Mononuclear cell (primary cell): ENCODE results near the gene TOMT. TPM values are rescaled to one million over a fixed set of nuclear protein-coding genes. Genes with fewer than 3 reads are reported as not detected.

Experiments used
- H3K27me3 ChIP-seq: 2 replicates; pipeline ENCODE4 v1.6.0; 2011; ENCODE audit warnings: low read length, control low read depth; ENCODE audit not compliant: insufficient read depth
- H3K4me1 ChIP-seq: 2 replicates; pipeline ENCODE4 v1.5.1; 2011; ENCODE audit warnings: mild to moderate bottlenecking, low read length, control low read depth; ENCODE audit not compliant: insufficient read depth
- H3K4me3 ChIP-seq: 2 replicates; pipeline ENCODE4 v1.5.1; 2011; ENCODE audit warnings: mild to moderate bottlenecking, low read length, moderate library complexity
- H3K9me3 ChIP-seq: 2 replicates; pipeline ENCODE4 v1.5.1; 2011; ENCODE audit warnings: low read depth, mild to moderate bottlenecking, control low read depth, low read length
- total RNA-seq: library from RNA; depleted of rRNA; stranded (reverse); fragments of >200 nt; gene quantifications from one replicate; pipeline ENCODE4 v1.2.3, GENCODE V29; 2012

Gene TOMT, protein sequence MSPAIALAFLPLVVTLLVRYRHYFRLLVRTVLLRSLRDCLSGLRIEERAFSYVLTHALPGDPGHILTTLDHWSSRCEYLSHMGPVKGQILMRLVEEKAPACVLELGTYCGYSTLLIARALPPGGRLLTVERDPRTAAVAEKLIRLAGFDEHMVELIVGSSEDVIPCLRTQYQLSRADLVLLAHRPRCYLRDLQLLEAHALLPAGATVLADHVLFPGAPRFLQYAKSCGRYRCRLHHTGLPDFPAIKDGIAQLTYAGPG
- total RNA-seq = not detected

DNA sequence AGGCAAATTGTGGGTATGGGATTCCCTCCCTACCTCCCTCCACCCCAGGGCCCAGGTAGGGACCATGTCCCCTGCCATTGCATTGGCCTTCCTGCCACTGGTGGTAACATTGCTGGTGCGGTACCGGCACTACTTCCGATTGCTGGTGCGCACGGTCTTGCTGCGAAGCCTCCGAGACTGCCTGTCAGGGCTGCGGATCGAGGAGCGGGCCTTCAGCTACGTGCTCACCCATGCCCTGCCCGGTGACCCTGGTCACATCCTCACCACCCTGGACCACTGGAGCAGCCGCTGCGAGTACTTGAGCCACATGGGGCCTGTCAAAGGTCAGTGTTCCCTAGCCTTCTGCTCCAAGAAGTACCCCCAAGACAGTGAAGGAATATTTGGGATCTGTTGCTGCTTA, at the start of gene TOMT:
Gene TOMT (plus strand): TSS at position 37 of the 400 bp plus-strand sequence. CDS start 28 bp downstream, at position 65.
- Histone ChIP-seq H3K4me1 (peaks cover 28% of the 10 kb centered on the region), H3K4me3 (no peak within 1 kb of the TSS), H3K9me3 (no peaks in the 10 kb centered on the region), H3K27me3 (no peaks in the 10 kb centered on the region)

- Histone ChIP-seq H3K4me3 (no peak overlapping the region), H3K4me1 (peaks cover 8% of the 10 kb centered on the region), H3K9me3 (no peaks in the 10 kb centered on the region), H3K27me3 (no peaks in the 10 kb centered on the region)
Observed at GRCh38 chr11:72058416-72059034, 47.2 kb upstream of the TOMT start.

DNA sequence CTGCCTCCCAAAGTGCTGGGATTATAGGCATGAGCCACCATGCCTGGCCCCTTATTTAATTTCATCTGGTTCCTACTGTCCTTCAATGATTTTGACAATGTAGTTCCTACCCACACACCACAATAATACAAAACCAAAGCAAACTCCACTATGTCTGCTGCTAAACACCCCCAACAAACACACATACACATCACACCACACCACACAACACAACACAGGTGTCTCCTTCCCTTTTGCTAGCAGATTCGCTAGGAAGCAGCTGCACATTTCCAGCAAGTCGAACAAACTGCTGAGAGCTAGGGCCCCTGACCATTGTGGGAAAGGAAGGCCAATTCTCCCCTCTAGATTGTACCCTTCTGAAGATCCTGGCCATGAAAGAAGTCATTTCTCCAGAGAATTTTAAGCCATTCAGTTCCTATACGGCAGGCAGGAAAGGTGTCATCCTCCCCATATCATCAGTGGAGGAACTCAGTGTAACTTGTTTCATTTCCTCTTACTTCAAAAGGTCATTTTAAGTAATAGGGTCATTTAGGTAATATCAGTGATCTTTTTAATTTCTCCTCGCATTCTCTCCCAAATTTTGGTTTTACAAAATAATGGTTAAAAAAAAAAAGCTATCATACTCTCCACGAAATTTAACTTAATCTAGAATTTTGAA, 43.9 kb upstream of the TOMT start:
- H3K9me3 ChIP-seq = no peaks in the 10 kb centered on the region
- H3K4me3 ChIP-seq = no peak overlapping the region
- peaks cover 8% of the 10 kb centered on the region for H3K4me1 ChIP-seq
- H3K27me3 ChIP-seq = no peaks in the 10 kb centered on the region

- H3K9me3 ChIP-seq = no peaks in the 10 kb centered on the region
- H3K4me3 ChIP-seq = no peak overlapping the region
- peaks cover 45% of the 10 kb centered on the region for H3K4me1 ChIP-seq
- H3K27me3 ChIP-seq = no peaks in the 10 kb centered on the region
Observed at GRCh38 chr11:72066855-72067254, 38.9 kb upstream of the TOMT start.

GRCh38 chr11:72067266-72067665, 38.5 kb upstream of the TOMT start:
- Histone ChIP-seq H3K27me3 (no peaks in the 10 kb centered on the region), H3K4me1 (peaks cover 46% of the 10 kb centered on the region), H3K9me3 (no peaks in the 10 kb centered on the region), H3K4me3 (no peak overlapping the region)

DNA sequence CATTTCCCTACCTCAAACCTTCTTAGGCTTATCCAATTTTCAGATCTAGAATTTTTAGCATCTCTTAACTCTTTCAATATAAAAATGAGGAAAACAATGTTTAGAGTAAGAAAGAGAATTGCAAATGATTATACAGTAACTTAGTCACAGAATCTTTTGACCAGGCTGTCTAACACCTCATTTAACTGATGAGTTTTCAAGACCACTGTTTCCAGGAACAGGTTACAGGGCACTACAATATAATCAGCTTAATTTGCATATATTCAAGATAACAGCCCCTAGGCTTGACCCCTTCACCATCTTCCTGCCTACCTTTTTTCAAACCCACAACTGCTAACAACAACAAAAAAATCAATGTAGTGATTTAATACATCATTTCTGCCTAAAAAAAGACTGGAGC, 38.0 kb upstream of the TOMT start:
- Histone ChIP-seq H3K27me3 (no peaks in the 10 kb centered on the region), H3K9me3 (no peaks in the 10 kb centered on the region), H3K4me1 (peaks cover 50% of the 10 kb centered on the region), H3K4me3 (no peak overlapping the region)

GRCh38 chr11:72069200-72069599, 36.5 kb upstream of the TOMT start:
- Histone ChIP-seq H3K4me1 (peaks cover 56% of the 10 kb centered on the region), H3K27me3 (no peaks in the 10 kb centered on the region), H3K9me3 (no peaks in the 10 kb centered on the region), H3K4me3 (no peak overlapping the region)

GRCh38 chr11:72069787-72070251, 35.9 kb upstream of the TOMT start:
- H3K4me3 ChIP-seq = peak overlapping the region; percentile 2
- H3K9me3 ChIP-seq = no peaks in the 10 kb centered on the region
- peaks cover 56% of the 10 kb centered on the region for H3K4me1 ChIP-seq
- H3K27me3 ChIP-seq = no peaks in the 10 kb centered on the region

GRCh38 chr11:72070491-72070890, 35.2 kb upstream of the TOMT start:
- peaks cover 62% of the 10 kb centered on the region for H3K4me1 ChIP-seq
- no peaks in the 10 kb centered on the region for H3K9me3 ChIP-seq
- H3K27me3 ChIP-seq = no peaks in the 10 kb centered on the region
- H3K4me3 ChIP-seq = no peak overlapping the region

GRCh38 chr11:72072348-72072747, 33.4 kb upstream of the TOMT start:
- H3K4me3 ChIP-seq = no peak overlapping the region

DNA sequence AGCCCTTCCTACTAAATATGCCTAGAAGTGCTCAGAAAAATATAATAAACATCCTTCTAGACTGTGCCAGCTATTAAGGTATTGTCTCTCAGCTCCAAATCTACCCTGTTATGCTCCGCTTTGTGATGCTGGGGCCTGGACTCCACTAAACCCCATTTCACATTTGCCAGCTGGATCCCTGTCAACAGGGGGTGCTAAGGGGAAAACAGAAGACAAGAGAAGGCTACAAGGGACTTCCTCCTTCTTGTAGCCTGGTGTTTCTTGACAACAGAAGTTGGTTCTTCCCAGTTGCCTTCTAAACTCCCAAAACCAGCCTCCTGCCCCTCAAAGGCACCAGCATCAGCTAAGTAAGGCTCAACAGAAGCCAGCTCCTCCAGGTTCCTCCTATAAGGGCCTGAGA, 30.6 kb upstream of the TOMT start:
- peaks cover 59% of the 10 kb centered on the region for H3K4me1 ChIP-seq
- H3K9me3 ChIP-seq = no peaks in the 10 kb centered on the region
- no peak overlapping the region for H3K4me3 ChIP-seq

More at GRCh38 chr11:72072348-72072747, 33.4 kb upstream of the TOMT start:
- Histone ChIP-seq H3K9me3 (no peaks in the 10 kb centered on the region), H3K27me3 (no peaks in the 10 kb centered on the region), H3K4me1 (peaks cover 66% of the 10 kb centered on the region)

DNA sequence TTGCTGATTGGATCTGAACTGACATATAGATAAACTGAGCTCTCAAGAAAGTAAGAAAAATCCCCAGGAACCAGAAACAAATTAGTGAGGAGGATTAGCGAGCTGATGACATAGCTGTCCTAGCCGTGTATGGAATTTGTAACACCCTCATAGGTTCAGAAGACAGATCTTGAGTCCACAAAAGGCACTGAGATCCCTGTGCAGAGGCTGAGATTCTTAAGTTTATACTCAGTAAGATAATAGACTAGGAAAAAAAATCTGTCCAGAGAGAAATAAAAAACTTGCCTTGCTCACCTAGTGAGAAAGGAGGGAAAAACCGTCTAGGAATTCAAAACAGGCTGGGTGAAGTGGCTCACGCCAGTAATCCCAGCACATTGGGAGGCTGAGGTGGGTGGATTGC, 30.0 kb upstream of the TOMT start:
- H3K9me3 ChIP-seq = no peaks in the 10 kb centered on the region
- peaks cover 52% of the 10 kb centered on the region for H3K4me1 ChIP-seq
- no peak overlapping the region for H3K4me3 ChIP-seq
- H3K27me3 ChIP-seq = no peaks in the 10 kb centered on the region

More for the DNA sequence above, 30.6 kb upstream of the TOMT start:
- H3K27me3 ChIP-seq = no peaks in the 10 kb centered on the region

GRCh38 chr11:72078477-72078876, 27.2 kb upstream of the TOMT start:
- H3K4me1 ChIP-seq = peaks cover 54% of the 10 kb centered on the region
- no peaks in the 10 kb centered on the region for H3K9me3 ChIP-seq
- H3K4me3 ChIP-seq = no peak overlapping the region
- no peaks in the 10 kb centered on the region for H3K27me3 ChIP-seq

DNA sequence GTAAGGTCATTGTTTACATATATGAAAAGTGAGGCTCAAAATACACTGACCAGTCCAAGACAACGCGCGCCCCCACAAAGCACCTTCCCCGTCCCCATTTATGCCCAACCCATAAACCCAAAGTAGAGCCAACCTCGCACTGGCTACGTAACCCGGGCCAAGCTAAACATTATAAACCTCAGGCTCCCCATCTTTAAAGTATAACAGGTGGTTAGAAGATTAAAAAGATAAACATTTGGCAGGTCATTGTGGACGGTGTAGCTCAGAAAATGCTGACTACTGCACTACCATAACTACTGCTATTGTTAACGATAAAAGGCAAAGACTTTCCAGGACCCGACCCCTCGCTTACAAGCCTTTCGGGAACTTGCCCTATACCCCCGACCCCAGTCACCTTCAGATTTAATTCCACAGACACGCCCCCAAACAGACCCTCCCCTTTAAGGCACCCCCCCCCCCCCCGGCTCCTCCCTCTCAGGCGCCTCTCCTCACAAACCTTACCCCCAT, 25.9 kb upstream of the TOMT start:
- Histone ChIP-seq H3K4me3 (peak overlapping the region; percentile 48), H3K9me3 (no peaks in the 10 kb centered on the region), H3K27me3 (no peaks in the 10 kb centered on the region), H3K4me1 (peaks cover 54% of the 10 kb centered on the region)
